Measurements from ENCODE around the gene OAF.

OAF gene

DNA sequence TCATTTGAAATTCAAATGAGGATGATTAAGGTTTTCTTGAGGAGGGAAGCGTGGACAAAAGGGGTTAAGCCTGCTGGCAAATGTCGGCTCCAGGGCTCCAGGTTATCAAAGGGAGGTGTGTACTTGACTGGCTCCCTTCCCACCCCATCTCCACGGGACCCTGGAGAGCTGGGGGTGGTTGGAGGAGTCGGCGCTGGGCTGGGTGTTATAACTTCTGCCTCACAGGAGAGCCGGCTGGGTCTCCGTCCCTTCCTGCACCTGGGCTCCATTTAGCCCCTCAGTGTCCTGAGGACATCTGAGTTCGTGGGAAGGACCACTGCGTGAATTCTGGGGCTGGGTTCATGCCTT lies 44.7 kb downstream of the OAF start:
- H3K4me1 ChIP-seq (ENCODE audit: insufficient read depth, low read length) = peaks cover 23% of the 10 kb centered on the region
- no peaks in the 10 kb centered on the region for H3K36me3 ChIP-seq (ENCODE audit: insufficient read depth, low read depth, low read length)
- H3K9ac ChIP-seq (ENCODE audit: low read depth, low read length) = peak overlapping the region; percentile 61; the same call in 1 of the 2 replicates
- H3K9me3 ChIP-seq (ENCODE audit: insufficient read depth, low read depth, low read length) = no peaks in the 10 kb centered on the region; the same call in 1 of the 2 replicates
- H3K27ac ChIP-seq (ENCODE audit: low read length) = peak overlapping the region; percentile 6
- H3K27me3 ChIP-seq (ENCODE audit: insufficient read depth, low read length) = peaks cover 38% of the 10 kb centered on the region
- H3K4me3 ChIP-seq (ENCODE audit: low read length) = peak overlapping the region; percentile 65

DNA sequence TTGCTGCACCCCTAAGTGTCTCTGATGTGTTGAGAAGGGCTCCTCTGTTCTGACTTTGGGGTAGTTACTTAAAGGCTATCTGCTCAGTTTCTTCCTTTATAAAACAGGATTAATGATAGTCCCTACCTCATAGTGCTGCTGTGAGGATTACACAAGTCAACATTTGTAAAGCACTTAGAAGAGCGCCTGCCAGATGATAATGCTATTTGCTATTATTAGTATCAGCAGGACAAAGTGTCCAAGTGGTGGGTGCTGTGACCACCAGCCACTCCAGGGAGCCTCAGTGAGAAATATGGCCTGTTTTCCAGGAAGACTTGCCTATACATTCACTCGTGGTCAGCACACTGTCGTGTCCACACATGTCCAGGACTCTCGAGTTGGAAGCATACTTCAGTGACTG lies 45.3 kb downstream of the OAF start:
- Histone ChIP-seq H3K36me3 (ENCODE audit: insufficient read depth, low read depth, low read length) (no peaks in the 10 kb centered on the region), H3K9ac (ENCODE audit: low read depth, low read length) (peak overlapping the region; percentile 61; the same call in 1 of the 2 replicates), H3K9me3 (ENCODE audit: insufficient read depth, low read depth, low read length) (no peaks in the 10 kb centered on the region; the same call in 1 of the 2 replicates), H3K27me3 (ENCODE audit: insufficient read depth, low read length) (peaks cover 38% of the 10 kb centered on the region), H3K4me1 (ENCODE audit: insufficient read depth, low read length) (peaks cover 23% of the 10 kb centered on the region), H3K27ac (ENCODE audit: low read length) (no peak overlapping the region), H3K4me3 (ENCODE audit: low read length) (peak overlapping the region; percentile 65; the same call in 1 of the 2 replicates)

DNA sequence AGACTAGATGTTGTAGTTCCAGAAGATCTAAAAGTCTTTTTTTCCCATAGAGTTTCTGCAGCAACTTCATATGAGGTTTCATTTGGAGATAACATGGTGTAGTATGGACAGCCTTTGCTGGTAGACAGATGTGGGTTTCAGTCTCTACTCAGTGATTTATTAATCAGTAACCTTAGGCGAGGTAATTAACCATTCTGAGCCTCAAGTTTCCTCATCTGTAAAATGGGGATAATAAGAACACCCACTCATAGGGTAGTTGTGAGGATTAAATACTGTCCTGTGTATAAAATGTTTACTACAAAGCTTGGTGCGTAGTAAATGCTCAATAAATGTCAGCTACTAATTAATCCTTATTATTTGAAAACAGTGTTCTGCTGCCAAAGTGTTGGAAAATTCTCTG lies 45.9 kb downstream of the OAF start:
- H3K27ac ChIP-seq (ENCODE audit: low read length) = no peak overlapping the region
- no peaks in the 10 kb centered on the region; the same call in 1 of the 2 replicates for H3K9me3 ChIP-seq (ENCODE audit: insufficient read depth, low read depth, low read length)
- H3K9ac ChIP-seq (ENCODE audit: low read depth, low read length) = no peak overlapping the region
- H3K4me3 ChIP-seq (ENCODE audit: low read length) = no peak overlapping the region
- peaks cover 38% of the 10 kb centered on the region for H3K27me3 ChIP-seq (ENCODE audit: insufficient read depth, low read length)
- no peaks in the 10 kb centered on the region for H3K36me3 ChIP-seq (ENCODE audit: insufficient read depth, low read depth, low read length)
- H3K4me1 ChIP-seq (ENCODE audit: insufficient read depth, low read length) = peaks cover 27% of the 10 kb centered on the region

DNA sequence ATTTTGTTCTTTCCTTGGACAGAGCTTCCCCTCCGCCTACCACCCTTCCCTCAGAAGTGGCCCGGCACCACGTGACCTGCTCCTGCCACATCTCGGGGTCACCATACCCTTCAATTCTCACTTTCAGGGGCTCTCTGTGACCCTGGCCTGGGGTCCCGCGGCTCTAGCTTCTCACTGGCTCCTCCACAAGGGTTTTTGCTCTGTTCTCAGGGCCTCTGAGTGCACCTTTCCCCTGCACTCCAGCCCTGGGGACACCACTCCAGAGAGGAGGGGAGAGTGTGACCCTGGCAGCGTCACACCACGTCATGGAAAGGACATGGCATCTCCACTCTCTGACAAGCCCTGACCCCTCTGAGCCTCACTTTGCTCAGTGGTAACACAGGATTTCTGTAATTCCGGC lies 46.5 kb downstream of the OAF start:
- H3K9ac ChIP-seq (ENCODE audit: low read depth, low read length) = no peak overlapping the region
- no peaks in the 10 kb centered on the region; the same call in 1 of the 2 replicates for H3K9me3 ChIP-seq (ENCODE audit: insufficient read depth, low read depth, low read length)
- H3K4me1 ChIP-seq (ENCODE audit: insufficient read depth, low read length) = peaks cover 28% of the 10 kb centered on the region
- no peaks in the 10 kb centered on the region for H3K36me3 ChIP-seq (ENCODE audit: insufficient read depth, low read depth, low read length)
- H3K4me3 ChIP-seq (ENCODE audit: low read length) = no peak overlapping the region
- H3K27me3 ChIP-seq (ENCODE audit: insufficient read depth, low read length) = peaks cover 38% of the 10 kb centered on the region
- H3K27ac ChIP-seq (ENCODE audit: low read length) = no peak overlapping the region

DNA sequence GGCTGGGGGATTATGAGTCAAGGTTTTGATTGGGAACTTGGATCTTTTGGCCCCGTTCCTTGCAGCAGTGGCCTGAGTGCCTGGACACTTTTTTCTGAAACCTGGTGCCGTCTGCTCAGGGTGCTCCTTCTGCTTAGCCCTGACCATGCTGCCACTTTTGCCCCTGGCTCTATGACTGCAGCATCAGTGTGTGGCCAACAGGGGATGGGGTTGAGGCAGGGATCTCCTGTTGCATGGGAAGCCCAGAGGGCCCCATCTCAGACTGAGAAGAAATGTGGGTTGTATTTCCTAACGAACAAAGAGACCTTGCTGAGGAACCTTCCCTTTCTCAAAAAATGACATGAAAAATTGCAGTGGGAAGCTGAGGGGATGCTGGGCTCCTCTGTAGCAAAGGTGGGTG lies 47.8 kb downstream of the OAF start:
- no peak overlapping the region for H3K27ac ChIP-seq (ENCODE audit: low read length)
- H3K36me3 ChIP-seq (ENCODE audit: insufficient read depth, low read depth, low read length) = no peaks in the 10 kb centered on the region
- no peak overlapping the region for H3K9ac ChIP-seq (ENCODE audit: low read depth, low read length)
- H3K9me3 ChIP-seq (ENCODE audit: insufficient read depth, low read depth, low read length) = no peaks in the 10 kb centered on the region; the same call in 1 of the 2 replicates
- H3K4me3 ChIP-seq (ENCODE audit: low read length) = no peak overlapping the region
- peaks cover 28% of the 10 kb centered on the region for H3K4me1 ChIP-seq (ENCODE audit: insufficient read depth, low read length)
- H3K27me3 ChIP-seq (ENCODE audit: insufficient read depth, low read length) = peaks cover 36% of the 10 kb centered on the region

DNA sequence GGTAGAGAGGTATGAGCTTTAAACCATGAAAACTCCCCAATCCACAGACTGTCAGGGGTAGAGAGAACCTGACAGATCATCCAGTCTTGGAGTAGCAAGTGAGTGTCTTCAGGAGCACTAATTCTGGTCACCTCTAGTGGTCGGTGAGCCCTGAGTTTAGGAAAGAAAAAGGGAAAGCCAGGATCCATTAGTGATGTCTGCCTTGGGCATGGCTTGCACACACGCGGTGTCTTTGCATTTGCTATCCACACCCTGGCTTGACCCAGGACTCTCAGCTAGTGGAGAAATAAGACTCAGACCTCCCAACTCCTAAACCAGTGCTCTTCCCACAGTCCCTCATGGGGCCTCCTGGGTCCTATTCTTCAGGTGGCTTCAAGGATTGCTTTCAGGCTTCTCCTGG lies 48.4 kb downstream of the OAF start:
- Histone ChIP-seq H3K36me3 (ENCODE audit: insufficient read depth, low read depth, low read length) (no peaks in the 10 kb centered on the region), H3K9me3 (ENCODE audit: insufficient read depth, low read depth, low read length) (no peaks in the 10 kb centered on the region; the same call in 1 of the 2 replicates), H3K4me1 (ENCODE audit: insufficient read depth, low read length) (peaks cover 26% of the 10 kb centered on the region), H3K9ac (ENCODE audit: low read depth, low read length) (no peak overlapping the region), H3K27ac (ENCODE audit: low read length) (no peak overlapping the region), H3K4me3 (ENCODE audit: low read length) (no peak overlapping the region), H3K27me3 (ENCODE audit: insufficient read depth, low read length) (peaks cover 30% of the 10 kb centered on the region)

DNA sequence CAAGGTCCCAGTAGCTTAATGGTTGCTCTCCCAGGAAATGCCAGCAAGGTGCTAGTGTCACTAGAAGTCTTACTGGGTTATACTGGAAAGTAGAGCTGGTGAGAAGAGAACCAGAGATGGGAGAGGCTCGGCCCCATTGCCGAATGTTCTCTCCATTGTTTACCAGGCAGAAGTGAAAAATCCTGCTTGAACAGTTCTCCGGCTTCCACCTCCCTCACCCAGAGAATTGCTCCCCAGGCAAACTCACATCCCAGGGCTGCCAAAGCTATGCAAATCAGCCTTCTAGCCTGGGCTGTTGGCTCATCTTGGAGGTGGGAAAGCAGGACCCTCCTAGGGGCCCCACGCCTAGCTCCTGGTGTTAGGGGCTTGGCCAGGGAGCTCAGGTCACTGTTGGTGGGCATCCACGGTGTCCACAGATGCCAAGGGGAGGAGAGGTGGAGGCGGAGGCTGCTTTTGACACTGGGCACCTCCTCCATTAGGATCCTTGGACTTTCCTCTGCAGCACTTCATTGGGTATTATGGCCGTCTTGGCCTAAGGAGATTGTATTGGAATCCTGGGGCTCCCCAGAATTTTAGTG lies 49.2 kb downstream of the OAF start:
- Histone ChIP-seq H3K27ac (ENCODE audit: low read length) (no peak overlapping the region), H3K36me3 (ENCODE audit: insufficient read depth, low read depth, low read length) (no peaks in the 10 kb centered on the region), H3K27me3 (ENCODE audit: insufficient read depth, low read length) (peaks cover 28% of the 10 kb centered on the region), H3K4me3 (ENCODE audit: low read length) (no peak overlapping the region), H3K4me1 (ENCODE audit: insufficient read depth, low read length) (peaks cover 18% of the 10 kb centered on the region; the same call in 1 of the 2 replicates), H3K9ac (ENCODE audit: low read depth, low read length) (no peak overlapping the region), H3K9me3 (ENCODE audit: insufficient read depth, low read depth, low read length) (no peaks in the 10 kb centered on the region; the same call in 1 of the 2 replicates)

DNA sequence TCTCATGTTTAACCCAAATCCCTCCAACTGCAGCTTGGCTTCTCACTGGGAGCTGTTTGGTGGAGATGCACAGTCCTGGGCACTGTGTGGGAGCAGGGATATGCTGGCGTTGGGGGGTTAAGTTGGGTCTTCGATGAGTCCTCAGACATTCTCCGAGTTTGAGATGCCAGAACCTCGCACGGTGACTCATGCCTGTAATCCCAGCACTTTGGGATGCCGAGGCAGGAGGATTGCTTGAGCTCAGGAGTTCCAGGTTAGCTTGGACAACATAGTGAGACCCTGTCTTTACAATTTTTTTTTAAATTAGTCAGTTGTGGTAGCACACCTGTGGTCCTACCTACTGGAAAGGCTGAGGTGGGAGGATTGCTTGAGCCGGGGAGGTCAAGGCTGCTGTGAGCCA lies 49.8 kb downstream of the OAF start:
- no peak overlapping the region for H3K4me3 ChIP-seq (ENCODE audit: low read length)
- H3K36me3 ChIP-seq (ENCODE audit: insufficient read depth, low read depth, low read length) = no peaks in the 10 kb centered on the region
- H3K4me1 ChIP-seq (ENCODE audit: insufficient read depth, low read length) = peaks cover 16% of the 10 kb centered on the region; the same call in 1 of the 2 replicates
- no peaks in the 10 kb centered on the region; the same call in 1 of the 2 replicates for H3K9me3 ChIP-seq (ENCODE audit: insufficient read depth, low read depth, low read length)
- H3K27ac ChIP-seq (ENCODE audit: low read length) = no peak overlapping the region
- H3K9ac ChIP-seq (ENCODE audit: low read depth, low read length) = no peak overlapping the region
- H3K27me3 ChIP-seq (ENCODE audit: insufficient read depth, low read length) = peaks cover 27% of the 10 kb centered on the region

DNA sequence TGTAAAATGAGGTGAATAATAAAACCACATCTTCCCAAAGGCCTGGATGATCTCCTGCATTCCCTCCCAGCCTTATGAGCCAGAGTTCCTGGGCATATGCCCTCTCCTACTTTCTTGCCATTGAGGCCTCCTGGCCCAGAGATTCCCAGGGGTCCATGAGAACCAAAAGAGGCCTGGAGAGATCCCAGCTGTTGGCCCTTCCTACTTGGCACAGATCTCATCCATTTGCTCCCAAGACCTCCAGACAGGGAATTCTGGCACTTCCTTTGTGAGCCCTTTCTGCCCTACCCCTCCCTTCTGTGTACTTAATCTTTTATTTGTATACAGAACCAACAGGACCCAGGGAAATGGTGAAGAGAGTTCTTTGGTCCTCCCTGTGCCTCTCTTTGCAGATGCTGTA lies 50.5 kb downstream of the OAF start:
- no peak overlapping the region for H3K9ac ChIP-seq (ENCODE audit: low read depth, low read length)
- H3K27ac ChIP-seq (ENCODE audit: low read length) = no peak overlapping the region
- H3K9me3 ChIP-seq (ENCODE audit: insufficient read depth, low read depth, low read length) = no peaks in the 10 kb centered on the region; the same call in 1 of the 2 replicates
- peaks cover 20% of the 10 kb centered on the region for H3K27me3 ChIP-seq (ENCODE audit: insufficient read depth, low read length)
- peaks cover 9% of the 10 kb centered on the region; the same call in 1 of the 2 replicates for H3K4me1 ChIP-seq (ENCODE audit: insufficient read depth, low read length)
- H3K36me3 ChIP-seq (ENCODE audit: insufficient read depth, low read depth, low read length) = no peaks in the 10 kb centered on the region
- H3K4me3 ChIP-seq (ENCODE audit: low read length) = no peak overlapping the region

DNA sequence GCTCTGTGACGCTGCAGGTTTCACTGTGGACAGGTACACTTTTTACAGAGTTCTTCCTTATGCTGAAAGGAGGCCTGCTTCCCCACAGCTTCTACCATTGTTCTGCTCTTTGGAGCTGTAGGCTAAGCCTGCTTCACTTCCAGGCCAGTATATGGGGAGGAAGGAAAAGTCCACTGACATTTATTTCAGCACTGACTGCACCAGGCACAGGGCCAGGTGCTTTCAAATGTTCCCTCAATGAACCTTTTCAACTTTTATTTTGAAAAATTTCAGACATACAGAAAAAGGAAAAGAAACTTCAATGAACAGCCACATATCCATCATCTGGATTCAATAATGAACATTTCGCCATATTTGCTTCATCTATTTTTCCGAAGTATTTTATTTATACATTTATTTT lies 51.1 kb downstream of the OAF start:
- H3K27ac ChIP-seq (ENCODE audit: low read length) = no peak overlapping the region
- H3K4me3 ChIP-seq (ENCODE audit: low read length) = no peak overlapping the region
- H3K4me1 ChIP-seq (ENCODE audit: insufficient read depth, low read length) = peaks cover 6% of the 10 kb centered on the region; the same call in 1 of the 2 replicates
- H3K36me3 ChIP-seq (ENCODE audit: insufficient read depth, low read depth, low read length) = no peaks in the 10 kb centered on the region
- no peak overlapping the region for H3K9ac ChIP-seq (ENCODE audit: low read depth, low read length)
- H3K9me3 ChIP-seq (ENCODE audit: insufficient read depth, low read depth, low read length) = no peaks in the 10 kb centered on the region; the same call in 1 of the 2 replicates
- H3K27me3 ChIP-seq (ENCODE audit: insufficient read depth, low read length) = peaks cover 13% of the 10 kb centered on the region

DNA sequence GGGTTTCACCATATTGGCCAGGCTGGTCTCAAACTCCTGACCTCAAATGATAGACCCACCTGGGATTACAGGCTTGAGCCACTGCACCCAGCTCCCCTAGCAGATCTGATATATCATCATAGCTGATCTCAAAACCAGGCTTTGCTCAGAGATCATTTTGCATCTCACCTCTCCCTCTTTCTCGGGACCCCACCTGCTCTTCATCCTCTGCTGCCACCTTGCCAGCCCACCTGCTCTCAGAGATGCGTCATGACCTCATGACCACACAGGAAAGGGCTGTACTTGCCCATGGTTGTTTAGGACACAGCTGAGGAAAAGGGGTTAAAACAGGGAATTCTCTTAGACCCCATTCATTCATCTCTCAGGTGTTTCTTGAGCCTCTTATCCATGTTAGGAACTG lies 56.5 kb downstream of the OAF start:
- Histone ChIP-seq H3K9me3 (ENCODE audit: insufficient read depth, low read depth, low read length) (no peaks in the 10 kb centered on the region), H3K9ac (ENCODE audit: low read depth, low read length) (no peak overlapping the region), H3K4me3 (ENCODE audit: low read length) (no peak overlapping the region), H3K27ac (ENCODE audit: low read length) (no peak overlapping the region), H3K27me3 (ENCODE audit: insufficient read depth, low read length) (peaks cover 5% of the 10 kb centered on the region; the same call in 1 of the 2 replicates), H3K4me1 (ENCODE audit: insufficient read depth, low read length) (no peaks in the 10 kb centered on the region), H3K36me3 (ENCODE audit: insufficient read depth, low read depth, low read length) (no peaks in the 10 kb centered on the region)

DNA sequence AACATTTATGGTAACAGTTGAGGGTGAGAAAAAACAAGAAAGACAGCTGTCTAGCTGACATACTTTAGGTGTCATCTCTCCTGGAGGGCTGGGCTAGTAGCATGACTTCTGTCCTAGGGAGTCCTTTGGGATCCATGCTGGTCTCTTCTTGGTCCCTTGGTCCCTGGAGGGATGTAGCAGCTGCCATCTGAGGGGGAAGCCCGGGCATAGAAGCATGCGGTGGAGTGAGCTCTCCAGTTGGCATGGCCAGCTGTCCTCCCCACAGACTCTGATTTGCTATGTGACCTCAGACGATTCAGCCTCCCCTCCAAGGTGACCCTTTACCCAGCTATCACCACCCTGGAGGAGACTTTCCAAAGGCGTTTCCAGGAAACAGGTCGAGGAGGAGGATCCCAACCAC lies 57.9 kb downstream of the OAF start:
- no peaks in the 10 kb centered on the region for H3K4me1 ChIP-seq (ENCODE audit: insufficient read depth, low read length)
- no peak overlapping the region for H3K4me3 ChIP-seq (ENCODE audit: low read length)
- no peak overlapping the region for H3K27ac ChIP-seq (ENCODE audit: low read length)
- H3K36me3 ChIP-seq (ENCODE audit: insufficient read depth, low read depth, low read length) = no peaks in the 10 kb centered on the region
- no peaks in the 10 kb centered on the region for H3K9me3 ChIP-seq (ENCODE audit: insufficient read depth, low read depth, low read length)
- no peak overlapping the region for H3K9ac ChIP-seq (ENCODE audit: low read depth, low read length)
- peaks cover 5% of the 10 kb centered on the region; the same call in 1 of the 2 replicates for H3K27me3 ChIP-seq (ENCODE audit: insufficient read depth, low read length)
